Measurements from ENCODE around the gene LRP5.
A peak's percentile ranks its signal among the peaks of the same experiment; 100 is the strongest.

Gene LRP5

DNA sequence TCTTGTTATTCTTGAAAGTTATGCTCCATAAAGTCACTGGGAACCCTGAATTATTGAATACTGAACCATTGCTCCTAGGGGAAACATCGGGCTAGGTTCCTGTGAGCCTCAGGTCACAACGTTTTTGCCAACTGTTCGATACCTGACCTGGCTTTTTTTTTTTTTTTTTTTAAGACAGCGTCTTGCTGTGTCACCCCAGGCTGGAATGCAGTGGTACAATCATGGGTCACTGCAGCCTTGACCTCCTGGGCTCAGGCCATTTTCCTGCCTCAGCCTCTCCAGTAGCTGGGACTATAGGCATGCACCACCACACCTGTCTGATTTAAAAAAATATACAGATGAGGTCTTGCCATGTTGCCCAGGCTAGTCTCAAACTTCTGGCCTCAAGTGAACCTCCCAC is 22.5 kb downstream of the LRP5 start:
- no peak for DNase-seq (ENCODE audit: low read depth)
- no peak for TF ChIP-seq CTCF (IDR thresholded peaks at IDR 0.05; ENCODE audit: control insufficient read depth, insufficient read depth, low read depth, low read length, missing control alignments)

DNA sequence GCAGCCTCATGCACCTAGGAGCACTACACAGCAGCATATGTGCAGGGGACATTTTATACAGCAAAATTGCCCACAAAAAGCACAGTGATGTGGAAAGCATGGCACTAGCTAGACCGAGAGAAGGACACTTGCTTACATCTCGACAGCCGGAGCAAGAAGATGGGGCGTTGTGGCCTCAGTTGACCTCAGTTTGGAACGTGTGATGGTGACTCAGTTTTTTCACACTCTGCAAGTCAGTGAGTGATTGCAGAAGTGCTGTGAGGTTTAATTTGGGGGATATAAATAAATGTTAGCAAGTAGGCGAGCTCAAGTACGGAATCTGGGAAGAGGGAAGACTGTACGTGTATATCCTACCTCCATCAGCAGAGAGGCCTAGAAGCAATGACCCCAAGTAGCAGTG is 23.3 kb downstream of the LRP5 start:
- DNase-seq (ENCODE audit: low read depth), result no peak
- TF ChIP-seq CTCF (IDR thresholded peaks at IDR 0.05; ENCODE audit: control insufficient read depth, insufficient read depth, low read depth, low read length, missing control alignments), result no peak

More for the DNA sequence above, 22.5 kb downstream of the LRP5 start:
- no peak overlapping the region for H3K4me3 ChIP-seq (ENCODE audit: control insufficient read depth, low read depth, low read length)

GRCh38 chr11:68336716-68337115 is 24.3 kb downstream of the LRP5 start:
- H3K4me3 ChIP-seq (ENCODE audit: control insufficient read depth, low read depth, low read length), result no peak overlapping the region
- no peak for TF ChIP-seq CTCF (IDR thresholded peaks at IDR 0.05; ENCODE audit: control insufficient read depth, insufficient read depth, low read depth, low read length, missing control alignments)
- no peak for DNase-seq (ENCODE audit: low read depth)

More for the DNA sequence above, 23.3 kb downstream of the LRP5 start:
- no peak overlapping the region for H3K4me3 ChIP-seq (ENCODE audit: control insufficient read depth, low read depth, low read length)

DNA sequence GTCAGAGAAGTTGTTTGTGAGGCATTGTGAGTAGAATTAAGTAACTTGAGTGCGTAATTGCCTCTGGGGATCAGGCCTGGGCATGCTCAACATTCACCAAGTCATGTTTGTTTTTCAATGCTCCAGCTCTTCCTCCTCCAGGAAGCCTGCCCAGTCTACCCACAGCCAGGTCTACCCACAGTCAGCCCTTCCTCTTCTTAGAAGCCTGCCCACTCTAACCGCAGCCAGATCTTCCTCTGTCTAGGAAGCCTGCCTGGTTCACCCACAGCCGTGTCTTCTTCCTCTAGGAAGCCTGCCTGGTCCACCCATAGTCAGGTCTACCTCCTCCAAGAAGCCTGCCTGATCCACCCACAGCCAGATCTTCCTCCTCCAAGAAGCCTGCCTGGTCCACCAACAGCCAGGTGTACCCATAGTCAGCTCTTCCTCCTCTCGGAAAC is 25.0 kb downstream of the LRP5 start:
- DNase-seq (ENCODE audit: low read depth), result no peak

GRCh38 chr11:68338051-68338780 is 25.8 kb downstream of the LRP5 start:
- H3K4me3 ChIP-seq (ENCODE audit: control insufficient read depth, low read depth, low read length), result no peak overlapping the region
- no peak for TF ChIP-seq CTCF (IDR thresholded peaks at IDR 0.05; ENCODE audit: control insufficient read depth, insufficient read depth, low read depth, low read length, missing control alignments)
- peak; percentile 7 for DNase-seq (ENCODE audit: low read depth)

More for the DNA sequence above, 25.0 kb downstream of the LRP5 start:
- no peak for TF ChIP-seq CTCF (IDR thresholded peaks at IDR 0.05; ENCODE audit: control insufficient read depth, insufficient read depth, low read depth, low read length, missing control alignments)
- no peak overlapping the region for H3K4me3 ChIP-seq (ENCODE audit: control insufficient read depth, low read depth, low read length)

GRCh38 chr11:68340003-68340767 is 27.8 kb downstream of the LRP5 start:
- no peak for TF ChIP-seq CTCF (IDR thresholded peaks at IDR 0.05; ENCODE audit: control insufficient read depth, insufficient read depth, low read depth, low read length, missing control alignments)
- DNase-seq (ENCODE audit: low read depth), result no peak
- H3K4me3 ChIP-seq (ENCODE audit: control insufficient read depth, low read depth, low read length), result no peak overlapping the region

Measured in AG09309 (cell line).